Thyroid gland (tissue), 4 donors: ENCODE measurements around the gene OTOGL. TPM values are rescaled to one million over a fixed set of nuclear protein-coding genes. Genes with fewer than 3 reads are reported as not detected.
A peak's percentile ranks its signal among the peaks of the same experiment; 100 is the strongest.
"Not testable (repeated sequence)": the region's sequence is repeated elsewhere in the genome, so short reads cannot be mapped to it uniquely, and the experiment has no call there.

Experiments
- DNase-seq, 2 donors: peaks; one replicate each; pipeline ENCODE4 v3.0.0-alpha.2; 2019
- H3K27ac ChIP-seq, 3 donors: fragments of 200-600 bp; sonication (generic); 1 replicate in 2 of 3; 2 replicates in 1 of 3; pipeline ENCODE4 v1.5.1; 2016 to 2019; ENCODE audit warnings: mild to moderate bottlenecking in 1 of 3, moderate library complexity in 1 of 3
- H3K27me3 ChIP-seq: fragments of 200-600 bp; sonication (generic); one replicate; pipeline ENCODE4 v1.5.1; 2019
- H3K36me3 ChIP-seq, 2 donors: fragments of 200-600 bp; sonication (generic); one replicate each; pipeline ENCODE4 v1.5.1; 2016 to 2019
- H3K4me1 ChIP-seq, 2 donors: fragments of 200-600 bp; sonication (generic); one replicate each; pipeline ENCODE4 v1.5.1; 2017 to 2019
- H3K4me3 ChIP-seq, 3 donors: fragments of 200-600 bp; sonication (generic); replicated peaks in 1 of 3; 1 replicate in 2 of 3; 2 replicates in 1 of 3; pipeline ENCODE4 v1.5.1; 2016; ENCODE audit warnings: mild to moderate bottlenecking in 1 of 3
- H3K9me3 ChIP-seq: fragments of 200-600 bp; sonication (generic); one replicate; pipeline ENCODE4 v1.5.1; 2017
- CTCF ChIP-seq, 6 experiments: fragments of 200-600 bp in 3 of 6; fragments of 450-650 bp in 3 of 6; sonication (generic) in 3 of 6; IDR thresholded peaks; one replicate each; pipeline ENCODE4 v1.5.1; 2016 to 2019; ENCODE audit warnings: antibody characterized with exemption in 6 of 6, mild to moderate bottlenecking in 2 of 6, inconsistent platforms in 1 of 6, moderate library complexity in 1 of 6
- POLR2A ChIP-seq, 2 donors: fragments of 450-650 bp; IDR thresholded peaks; one replicate each; pipeline ENCODE4 v1.6.1; 2017; ENCODE audit warnings: antibody characterized with exemption in 2 of 2, mild to moderate bottlenecking in 2 of 2, moderate library complexity in 1 of 2
- WGBS, 2 donors: methylation state at CpG; one replicate each; pipeline ENCODE4 v1.1.5; 2017; 5-methylcytosine and 5-hydroxymethylcytosine counted together
- intact Hi-C: fragments of 100-400 bp; cut with DNase I; formaldehyde crosslinking; loops from one replicate; pipeline ENCODE4 v1.15.1; 2023
- total RNA-seq, 4 donors: library from RNA; depleted of rRNA; stranded (reverse); fragments of >200 nt; gene quantifications; one replicate each; pipeline ENCODE4 v1.2.3, GENCODE V29; 2016

OTOGL gene
- total RNA-seq, 4 donors from 2014 or later = 0.11 to 0.13 TPM; not detected in 2

- no peaks in the 10 kb centered on the region for H3K9me3 ChIP-seq
- H3K36me3 ChIP-seq = no peaks in the 10 kb centered on the region
- no peak for DNase-seq
- H3K4me1 ChIP-seq = no peaks in the 10 kb centered on the region
- H3K27ac ChIP-seq = no peak overlapping the region
- TF ChIP-seq CTCF (IDR thresholded peaks at IDR 0.05) (no peak), POLR2A (IDR thresholded peaks at IDR 0.05) (no peak)
- H3K4me3 ChIP-seq = no peak overlapping the region
- intact Hi-C loops = no loop called here
- H3K27me3 ChIP-seq = no peaks in the 10 kb centered on the region
- 76 to 80% methylated on average over 3 of the region's 3 CpGs for WGBS, 2 donors
Observed at GRCh38 chr12:80222261-80222660, 122.9 kb downstream of the OTOGL start.

- no peaks in the 10 kb centered on the region for H3K9me3 ChIP-seq
- no peaks in the 10 kb centered on the region for H3K27me3 ChIP-seq
- H3K4me3 ChIP-seq = no peak overlapping the region
- TF ChIP-seq CTCF (IDR thresholded peaks at IDR 0.05) (no peak), POLR2A (IDR thresholded peaks at IDR 0.05) (no peak)
- no peaks in the 10 kb centered on the region for H3K36me3 ChIP-seq
- no peak overlapping the region for H3K27ac ChIP-seq
- DNase-seq = no peak
- 23 to 41% methylated on average over 1 of the region's 1 CpG for WGBS, 2 donors
- intact Hi-C loops = no loop called here
- H3K4me1 ChIP-seq = peaks cover 0 to 3% of the 10 kb centered on the region in 2 donors
Observed at GRCh38 chr12:80226576-80226975, 127.2 kb downstream of the OTOGL start.

- H3K4me1 ChIP-seq, H3K9me3 ChIP-seq, intact Hi-C loops, H3K27ac ChIP-seq, H3K36me3 ChIP-seq, H3K4me3 ChIP-seq, DNase-seq, H3K27me3 ChIP-seq: not testable (repeated sequence)
- 97% methylated on average over 4 of the region's 4 CpGs for WGBS, 2 donors
Observed at GRCh38 chr12:80227904-80228303, 128.6 kb downstream of the OTOGL start.

- Histone ChIP-seq H3K27me3 (no peaks in the 10 kb centered on the region), H3K9me3 (no peaks in the 10 kb centered on the region), H3K27ac (no peak overlapping the region), H3K4me3 (no peak overlapping the region), H3K36me3 (no peaks in the 10 kb centered on the region), H3K4me1 (peaks cover 0 to 3% of the 10 kb centered on the region in 2 donors)
- intact Hi-C loops = no loop called here
- TF ChIP-seq CTCF (IDR thresholded peaks at IDR 0.05) = no peak
- TF ChIP-seq POLR2A (IDR thresholded peaks at IDR 0.05) = no peak
- DNase-seq = peak in 1 of 2 donors; percentile 8
- 25 to 30% methylated on average over 3 of the region's 3 CpGs for WGBS, 2 donors
Observed at GRCh38 chr12:80230068-80230467, 130.7 kb downstream of the OTOGL start.

- WGBS, 2 donors = 72 to 79% methylated on average over 1 of the region's 1 CpG
Observed at GRCh38 chr12:80232837-80233236, 133.5 kb downstream of the OTOGL start.

More at GRCh38 chr12:80232837-80233236, 133.5 kb downstream of the OTOGL start:
- no peaks in the 10 kb centered on the region for H3K36me3 ChIP-seq
- DNase-seq = no peak
- no peak for TF ChIP-seq POLR2A (IDR thresholded peaks at IDR 0.05)
- TF ChIP-seq CTCF (IDR thresholded peaks at IDR 0.05) = no peak
- no peak overlapping the region for H3K4me3 ChIP-seq
- intact Hi-C loops = no loop called here
- H3K9me3 ChIP-seq = no peaks in the 10 kb centered on the region
- no peak overlapping the region for H3K27ac ChIP-seq
- H3K4me1 ChIP-seq = peaks cover 0 to 3% of the 10 kb centered on the region in 2 donors
- H3K27me3 ChIP-seq = no peaks in the 10 kb centered on the region
